GM12874 (cell line): ENCODE measurements around the gene PALM3.
A peak's percentile ranks its signal among the peaks of the same experiment; 100 is the strongest.

Experiments used
- TF ChIP-seq, protein P1 (sequence below): IDR thresholded peaks from 2 replicates; pipeline ENCODE4 v1.5.1; 2011; ENCODE audit warnings: low read depth, mild to moderate bottlenecking, control low read depth, low read length, moderate library complexity; ENCODE audit not compliant: insufficient read depth

PALM3 gene

DNA sequence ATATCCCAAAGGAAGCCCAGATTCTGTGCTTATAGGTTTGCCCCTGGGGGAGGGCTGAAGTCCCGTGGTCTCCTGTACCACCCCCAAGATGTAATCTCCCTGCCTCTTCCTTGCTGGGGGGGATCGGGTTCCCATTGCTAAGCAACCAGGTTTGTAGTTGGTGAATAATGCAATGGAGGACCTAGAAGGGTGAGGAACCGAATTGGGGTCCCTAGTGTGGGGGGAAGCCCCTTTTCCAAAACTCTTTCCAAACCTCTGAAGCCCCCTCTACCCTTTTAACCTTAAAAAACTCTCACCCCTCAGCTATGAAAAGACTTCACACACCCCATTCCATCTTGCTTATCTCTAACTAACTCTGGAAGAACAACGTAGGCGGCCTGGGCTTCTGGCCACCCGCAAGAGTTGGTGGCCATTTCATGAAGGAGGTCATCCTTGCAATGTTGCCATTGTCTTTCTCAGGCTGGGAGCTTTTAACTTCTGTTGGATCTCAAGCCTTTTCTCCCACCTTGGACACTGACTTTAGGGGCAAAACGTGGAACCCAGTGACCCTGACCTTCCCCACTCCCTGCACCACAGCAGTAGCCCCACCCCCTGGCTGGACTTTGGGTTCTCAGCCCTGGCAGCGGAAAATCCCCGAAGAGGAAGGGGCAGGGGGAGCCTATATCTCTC lies 661 bp downstream of the PALM3 start:
- TF ChIP-seq, protein P1, sequence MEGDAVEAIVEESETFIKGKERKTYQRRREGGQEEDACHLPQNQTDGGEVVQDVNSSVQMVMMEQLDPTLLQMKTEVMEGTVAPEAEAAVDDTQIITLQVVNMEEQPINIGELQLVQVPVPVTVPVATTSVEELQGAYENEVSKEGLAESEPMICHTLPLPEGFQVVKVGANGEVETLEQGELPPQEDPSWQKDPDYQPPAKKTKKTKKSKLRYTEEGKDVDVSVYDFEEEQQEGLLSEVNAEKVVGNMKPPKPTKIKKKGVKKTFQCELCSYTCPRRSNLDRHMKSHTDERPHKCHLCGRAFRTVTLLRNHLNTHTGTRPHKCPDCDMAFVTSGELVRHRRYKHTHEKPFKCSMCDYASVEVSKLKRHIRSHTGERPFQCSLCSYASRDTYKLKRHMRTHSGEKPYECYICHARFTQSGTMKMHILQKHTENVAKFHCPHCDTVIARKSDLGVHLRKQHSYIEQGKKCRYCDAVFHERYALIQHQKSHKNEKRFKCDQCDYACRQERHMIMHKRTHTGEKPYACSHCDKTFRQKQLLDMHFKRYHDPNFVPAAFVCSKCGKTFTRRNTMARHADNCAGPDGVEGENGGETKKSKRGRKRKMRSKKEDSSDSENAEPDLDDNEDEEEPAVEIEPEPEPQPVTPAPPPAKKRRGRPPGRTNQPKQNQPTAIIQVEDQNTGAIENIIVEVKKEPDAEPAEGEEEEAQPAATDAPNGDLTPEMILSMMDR, result no peak

DNA sequence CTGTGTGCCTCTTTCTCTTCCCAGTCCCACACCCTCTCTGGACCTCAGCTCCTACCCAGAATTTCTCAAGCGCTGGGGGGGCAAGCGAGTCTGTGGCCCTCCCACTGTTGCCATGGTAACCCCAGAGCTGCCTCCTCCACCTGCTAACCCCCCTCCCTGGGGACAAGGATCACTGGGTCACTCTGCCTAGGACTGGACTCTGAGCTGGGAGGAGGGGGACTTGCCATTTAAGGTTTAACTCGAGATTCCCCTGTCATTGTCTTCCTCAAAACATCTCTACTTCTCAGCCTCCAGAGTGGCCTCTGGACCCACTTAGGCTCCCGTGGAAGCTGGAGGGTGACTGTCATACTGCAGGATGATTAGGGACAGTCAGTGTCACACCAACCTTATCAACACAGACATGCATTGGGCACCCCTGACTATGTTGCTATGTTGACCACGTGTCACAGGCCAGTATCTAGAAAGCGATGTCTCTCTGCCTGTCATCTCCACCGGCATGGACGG lies 2.2 kb downstream of the PALM3 start:
- TF ChIP-seq, protein P1, result no peak

DNA sequence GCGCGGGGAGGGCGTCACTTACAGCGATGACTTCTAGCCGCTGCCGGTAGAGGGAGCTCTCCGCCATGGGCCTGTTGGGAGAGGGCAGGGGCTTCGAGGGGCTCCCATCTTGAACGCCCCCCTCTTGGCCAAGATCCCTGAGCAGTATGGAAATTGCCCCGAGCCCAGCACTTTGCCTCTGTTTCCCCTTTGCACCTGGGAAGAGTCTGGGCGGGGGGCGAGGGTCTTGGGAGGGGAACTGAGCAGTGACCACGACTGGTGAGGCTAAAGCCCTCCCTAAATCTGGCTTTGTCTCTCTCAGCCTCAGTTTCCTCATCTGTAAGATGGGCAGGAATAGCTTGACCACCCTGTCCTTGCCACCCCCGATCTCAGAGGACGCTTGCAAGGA lies 2.8 kb downstream of the PALM3 start:
- TF ChIP-seq, protein P1, result peak; percentile 96

DNA sequence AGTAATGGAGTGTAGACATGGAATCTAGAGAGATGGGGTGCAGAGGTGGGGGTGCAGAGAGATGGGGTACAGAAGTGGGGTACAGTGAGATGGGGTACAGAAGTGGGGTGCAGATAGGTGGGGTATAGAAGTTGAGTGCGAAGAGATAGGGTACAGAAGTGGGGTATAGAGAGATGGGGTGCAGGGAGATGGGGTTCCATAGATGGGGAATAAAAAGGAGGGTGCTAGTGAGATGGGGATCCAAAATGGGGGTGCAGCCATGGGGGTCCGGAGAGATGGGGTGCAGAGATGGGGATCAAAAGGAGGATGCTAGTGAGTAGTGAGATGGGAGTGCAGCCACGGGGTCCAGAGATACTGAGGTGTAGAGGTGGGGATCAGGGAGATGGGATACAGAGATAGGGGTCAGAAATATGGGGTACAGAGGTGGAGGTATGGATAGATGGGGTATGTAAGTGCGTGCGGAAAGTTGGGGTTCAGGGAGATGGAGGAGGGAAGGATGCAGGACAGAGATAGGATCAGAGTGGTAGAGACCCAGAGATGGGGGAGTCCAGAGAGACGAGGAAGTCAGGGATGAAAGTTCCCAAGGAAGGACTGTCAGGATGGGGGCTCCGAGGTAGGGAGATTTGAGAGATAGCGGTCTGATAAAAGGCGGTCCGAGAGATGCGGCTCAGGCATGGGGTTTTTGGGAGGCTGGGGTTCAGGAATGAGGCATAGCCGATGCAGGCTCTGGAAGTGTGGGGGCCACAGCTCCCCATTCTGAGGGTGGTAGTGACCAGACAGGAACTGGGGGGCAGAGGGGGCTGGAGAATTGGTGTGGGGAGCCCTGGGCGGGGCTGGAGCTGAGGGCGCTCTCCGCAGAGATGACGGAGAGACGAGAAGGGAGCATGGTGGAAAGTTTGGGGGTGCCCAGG lies 3.4 kb downstream of the PALM3 start:
- TF ChIP-seq, protein P1, result no peak

DNA sequence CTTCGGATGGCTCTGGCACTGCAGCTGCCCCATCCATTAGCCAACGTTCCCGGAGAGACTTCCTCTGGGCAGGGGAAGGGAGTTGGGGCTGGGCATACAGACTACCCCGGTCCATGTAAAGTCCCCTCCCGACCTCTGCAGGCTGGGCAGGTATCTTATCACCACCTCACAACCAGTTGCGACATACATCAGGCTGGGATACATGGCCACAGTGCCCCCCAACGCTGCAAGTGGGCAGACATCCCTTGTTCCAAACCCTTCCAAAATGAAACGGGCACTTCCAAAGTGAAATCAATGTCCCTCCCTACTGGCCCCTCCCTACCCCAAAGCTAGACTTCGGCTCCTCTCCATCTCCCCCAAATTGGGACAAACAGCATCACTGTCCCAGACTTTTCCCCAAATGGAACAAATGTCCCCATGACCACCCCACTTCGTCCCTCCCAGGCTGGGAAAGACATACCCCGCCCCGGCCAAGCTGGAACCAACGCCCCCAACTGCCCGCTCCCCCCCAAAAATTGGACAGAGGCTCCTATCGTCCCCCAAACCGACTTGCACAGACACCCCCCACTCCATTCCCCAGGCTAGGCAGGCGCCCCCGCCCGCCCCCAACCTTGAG lies 5.0 kb downstream of the PALM3 start:
- TF ChIP-seq, protein P1, result no peak

DNA sequence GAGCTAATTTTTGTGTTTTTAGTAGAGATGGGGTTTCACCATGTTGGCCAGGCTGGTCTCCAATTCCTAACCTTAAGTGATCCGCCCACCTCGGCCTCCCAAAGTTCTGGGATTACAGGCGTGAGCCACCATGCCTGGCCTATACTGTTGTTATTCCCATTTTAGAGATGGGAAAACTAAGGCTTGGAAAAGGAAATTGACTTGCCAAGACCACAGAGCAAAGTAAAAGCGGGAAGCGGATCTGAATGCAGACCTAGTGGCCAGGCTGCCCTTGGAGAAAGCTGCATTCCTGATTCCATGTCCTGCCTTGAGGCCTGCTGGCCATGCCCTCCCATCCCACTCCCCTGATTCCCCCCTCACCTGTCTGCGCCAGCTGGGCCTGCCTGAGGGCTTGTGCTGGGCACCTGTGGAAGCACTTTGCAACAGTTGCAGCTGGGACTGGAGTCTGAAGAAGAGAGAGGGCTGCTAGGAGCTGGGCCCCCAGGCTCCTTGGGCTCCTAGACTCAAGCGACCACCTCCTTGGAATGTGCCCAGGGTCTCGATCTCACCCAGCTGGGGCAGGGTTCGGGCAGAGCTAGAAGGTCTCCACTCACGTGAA lies 5.7 kb downstream of the PALM3 start:
- TF ChIP-seq, protein P1, result no peak

DNA sequence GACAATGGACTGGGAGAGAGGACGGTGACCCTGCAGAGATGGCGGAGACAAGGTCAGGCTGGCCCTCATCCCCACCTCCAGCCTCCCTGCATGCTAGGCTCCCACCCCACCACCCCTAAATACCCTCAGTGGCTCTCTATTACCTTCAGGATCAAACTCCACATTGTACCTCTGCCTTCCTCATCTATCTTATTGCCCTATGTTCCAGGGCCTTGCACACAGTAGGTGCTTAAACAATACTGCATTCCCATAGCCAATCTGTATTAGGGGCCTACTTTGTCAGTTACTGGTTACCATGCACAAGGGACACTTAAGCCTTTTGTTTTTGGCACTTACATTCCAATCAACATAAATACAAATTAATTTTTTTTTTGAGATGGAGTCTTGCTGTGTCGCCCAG lies 6.5 kb downstream of the PALM3 start:
- TF ChIP-seq, protein P1, result no peak
